SK-N-SH treated with all-trans-retinoic acid at 6 μM for 48 hours (cell line): ENCODE data around the gene P2RX5.
"Not testable (repeated sequence)": the region's sequence is repeated elsewhere in the genome, so short reads cannot be mapped to it uniquely, and the experiment has no call there.

ENCODE experiments used
- ARNTL ChIP-seq: fragments of 450-650 bp; formaldehyde crosslinking; IDR thresholded peaks from 2 replicates; pipeline ENCODE4 v1.5.0; 2020; ENCODE audit warnings: low read depth, mild to moderate bottlenecking, moderate library complexity, borderline replicate concordance
- BACH2 ChIP-seq: fragments of 250-450 bp; sonication (Bioruptor Pico); IDR thresholded peaks from 2 replicates; pipeline ENCODE4 v1.9.0; 2021; ENCODE audit warnings: mild to moderate bottlenecking, borderline replicate concordance
- ESRRG ChIP-seq: fragments of 250-450 bp; sonication (Bioruptor Pico); IDR thresholded peaks from 2 replicates; pipeline ENCODE4 v1.6.1; 2021; ENCODE audit warnings: mild to moderate bottlenecking
- OSR1 ChIP-seq: fragments of 250-450 bp; sonication (Bioruptor Pico); IDR thresholded peaks from 2 replicates; pipeline ENCODE4 v1.8.0; 2022; ENCODE audit warnings: moderate library complexity, mild to moderate bottlenecking, inconsistent platforms
- RARB ChIP-seq: fragments of 250-450 bp; sonication (Bioruptor Pico); IDR thresholded peaks from 2 replicates; pipeline ENCODE4 v1.8.0; 2021; ENCODE audit warnings: mild to moderate bottlenecking, moderate library complexity
- TCF4 ChIP-seq: fragments of 250-450 bp; sonication (Bioruptor Pico); IDR thresholded peaks from 2 replicates; pipeline ENCODE4 v1.8.0; 2021; ENCODE audit warnings: mild to moderate bottlenecking, moderate library complexity, borderline replicate concordance
- TOX ChIP-seq: fragments of 250-450 bp; sonication (Bioruptor Pico); IDR thresholded peaks from 2 replicates; pipeline ENCODE4 v1.8.0; 2021; ENCODE audit warnings: mild to moderate bottlenecking, moderate library complexity, borderline replicate concordance
- ZFP3 ChIP-seq: fragments of 250-450 bp; sonication (Bioruptor Pico); IDR thresholded peaks from 2 replicates; pipeline ENCODE4 v1.5.0; 2020; ENCODE audit warnings: mild to moderate bottlenecking, moderate library complexity
- ZFP30 ChIP-seq: fragments of 450-650 bp; formaldehyde crosslinking; IDR thresholded peaks from 2 replicates; pipeline ENCODE4 v1.5.0; 2022; ENCODE audit warnings: mild to moderate bottlenecking, moderate library complexity
- ZNF70 ChIP-seq: fragments of 450-650 bp; formaldehyde crosslinking; IDR thresholded peaks from 2 replicates; pipeline ENCODE4 v1.5.0; 2020; ENCODE audit warnings: mild to moderate bottlenecking, moderate library complexity
- TF ChIP-seq, protein P1 (sequence below): fragments of 250-450 bp; sonication (Bioruptor Pico); IDR thresholded peaks from 2 replicates; pipeline ENCODE4 v1.5.1; 2020; ENCODE audit warnings: low read depth, mild to moderate bottlenecking, moderate library complexity
- TF ChIP-seq, protein P2 (sequence below): fragments of 250-450 bp; sonication (Bioruptor Pico); IDR thresholded peaks from 2 replicates; pipeline ENCODE4 v1.5.1; 2021; ENCODE audit warnings: mild to moderate bottlenecking, moderate library complexity

DNA sequence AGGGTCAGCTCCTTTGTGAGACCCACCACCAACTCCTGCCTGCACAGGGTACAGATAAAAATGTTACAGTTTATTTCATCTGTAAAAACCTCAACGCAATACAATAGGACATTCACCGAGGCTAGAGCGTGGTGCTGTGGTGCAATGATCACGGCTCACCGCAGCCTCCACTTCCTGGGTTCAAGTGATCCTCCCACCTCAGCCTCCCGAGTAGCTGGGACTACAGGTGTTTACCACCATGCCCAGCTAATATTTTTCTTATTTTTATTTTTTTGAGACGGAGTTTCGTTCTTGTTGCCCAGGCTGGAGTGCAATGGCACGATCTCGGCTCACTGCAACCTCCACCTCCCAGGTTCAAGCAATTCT lies 38.9 kb upstream of the P2RX5 start:
- TF ChIP-seq ZFP30 (CRISPR knock-in tag); BACH2 (CRISPR knock-in tag); ARNTL (CRISPR knock-in tag); ZNF70; RARB (CRISPR knock-in tag); TOX (CRISPR knock-in tag); ESRRG; TCF4; OSR1 (CRISPR knock-in tag); ZFP3 (CRISPR knock-in tag): not testable (repeated sequence)
- TF ChIP-seq, protein P1, sequence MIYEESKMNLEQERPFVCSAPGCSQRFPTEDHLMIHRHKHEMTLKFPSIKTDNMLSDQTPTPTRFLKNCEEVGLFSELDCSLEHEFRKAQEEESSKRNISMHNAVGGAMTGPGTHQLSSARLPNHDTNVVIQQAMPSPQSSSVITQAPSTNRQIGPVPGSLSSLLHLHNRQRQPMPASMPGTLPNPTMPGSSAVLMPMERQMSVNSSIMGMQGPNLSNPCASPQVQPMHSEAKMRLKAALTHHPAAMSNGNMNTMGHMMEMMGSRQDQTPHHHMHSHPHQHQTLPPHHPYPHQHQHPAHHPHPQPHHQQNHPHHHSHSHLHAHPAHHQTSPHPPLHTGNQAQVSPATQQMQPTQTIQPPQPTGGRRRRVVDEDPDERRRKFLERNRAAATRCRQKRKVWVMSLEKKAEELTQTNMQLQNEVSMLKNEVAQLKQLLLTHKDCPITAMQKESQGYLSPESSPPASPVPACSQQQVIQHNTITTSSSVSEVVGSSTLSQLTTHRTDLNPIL (CRISPR knock-in tag): not testable (repeated sequence)
- TF ChIP-seq, protein P2, sequence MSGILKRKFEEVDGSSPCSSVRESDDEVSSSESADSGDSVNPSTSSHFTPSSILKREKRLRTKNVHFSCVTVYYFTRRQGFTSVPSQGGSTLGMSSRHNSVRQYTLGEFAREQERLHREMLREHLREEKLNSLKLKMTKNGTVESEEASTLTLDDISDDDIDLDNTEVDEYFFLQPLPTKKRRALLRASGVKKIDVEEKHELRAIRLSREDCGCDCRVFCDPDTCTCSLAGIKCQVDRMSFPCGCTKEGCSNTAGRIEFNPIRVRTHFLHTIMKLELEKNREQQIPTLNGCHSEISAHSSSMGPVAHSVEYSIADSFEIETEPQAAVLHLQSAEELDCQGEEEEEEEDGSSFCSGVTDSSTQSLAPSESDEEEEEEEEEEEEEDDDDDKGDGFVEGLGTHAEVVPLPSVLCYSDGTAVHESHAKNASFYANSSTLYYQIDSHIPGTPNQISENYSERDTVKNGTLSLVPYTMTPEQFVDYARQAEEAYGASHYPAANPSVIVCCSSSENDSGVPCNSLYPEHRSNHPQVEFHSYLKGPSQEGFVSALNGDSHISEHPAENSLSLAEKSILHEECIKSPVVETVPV (CRISPR knock-in tag): not testable (repeated sequence)
